GM12878 (cell line): ENCODE measurements around the gene MYL12B. TPM values are rescaled to one million over a fixed set of nuclear protein-coding genes. Genes with fewer than 3 reads are reported as not detected.
A peak's percentile ranks its signal among the peaks of the same experiment; 100 is the strongest.

ENCODE experiments used
- CREB1 ChIP-seq: IDR thresholded peaks from 2 replicates; pipeline ENCODE4 v1.6.1; 2012; ENCODE audit warnings: low read depth, mild to moderate bottlenecking, inconsistent platforms
- CUX1 ChIP-seq: IDR thresholded peaks from 2 replicates; pipeline ENCODE4 v1.6.1; 2012; ENCODE audit warnings: improper control_type of control experiment, low read depth, low read length; ENCODE audit not compliant: insufficient replicate concordance
- MXI1 ChIP-seq: fragments of 150-350 bp; IDR thresholded peaks from 2 replicates; pipeline ENCODE4 v1.6.1; 2011; ENCODE audit warnings: low read depth, mild to moderate bottlenecking, inconsistent platforms, low read length, improper control_type of control experiment
- MYC ChIP-seq: IDR thresholded peaks from 2 replicates; pipeline ENCODE4 v1.6.1; 2011; ENCODE audit warnings: mild to moderate bottlenecking, low read length, moderate library complexity, inconsistent platforms; ENCODE audit not compliant: insufficient read depth, insufficient replicate concordance, insufficient read length, severe bottlenecking
- NRF1 ChIP-seq: conservative IDR thresholded peaks from 2 replicates; pipeline ENCODE4 v1.6.1; 2011; ENCODE audit warnings: mild to moderate bottlenecking, low read depth, low read length, improper control_type of control experiment
- PRDM15 ChIP-seq: fragments of 450-650 bp; formaldehyde crosslinking; IDR thresholded peaks from 2 replicates; pipeline ENCODE4 v1.4.0; 2020; ENCODE audit warnings: mild to moderate bottlenecking, moderate library complexity
- RAD21 ChIP-seq: IDR thresholded peaks from 2 replicates; pipeline ENCODE4 v1.6.1; 2011; ENCODE audit warnings: mild to moderate bottlenecking, low read depth, low read length, moderate library complexity; ENCODE audit not compliant: insufficient read depth
- RBBP5 ChIP-seq: fragments of 200-600 bp; sonication (generic); conservative IDR thresholded peaks from 2 replicates; pipeline ENCODE4 v1.6.1; 2016
- ZNF24 ChIP-seq: fragments of 450-650 bp; IDR thresholded peaks from 2 replicates; pipeline ENCODE4 v1.6.1; 2017; ENCODE audit warnings: antibody characterized with exemption, mild to moderate bottlenecking
- ZNF384 ChIP-seq: IDR thresholded peaks from 2 replicates; pipeline ENCODE4 v1.6.1; 2012; ENCODE audit warnings: low read depth, mild to moderate bottlenecking, low read length, improper control_type of control experiment, borderline replicate concordance
- polyA plus RNA-seq, 11 experiments: library from polyadenylated mRNA; depleted of rRNA in 4 of 11; unstranded in 6 of 11; stranded (reverse) in 5 of 11; fragments of >200 nt; fragmentation: Nextera tagmentation in 4 of 11; fragmentation: Illumina TruSeq in 1 of 11; extraction: Ambion mirVana in 4 of 11; extraction: Trizol in 1 of 11; gene quantifications; 1 replicate in 1 of 11; 2 replicates in 10 of 11; pipeline versions ENCODE4 v1.2.1 to v1.2.3, GENCODE V29; 2011 to 2016; ENCODE audit warnings: inconsistent platforms in 2 of 11, missing spikeins in 2 of 11, low read depth in 1 of 11
- total RNA-seq, 4 experiments: library from RNA; depleted of rRNA in 3 of 4; stranded (reverse); fragments of >200 nt in 3 of 4; fragmentation: Illumina TruSeq in 1 of 4; extraction: Trizol in 1 of 4; gene quantifications; 2 replicates each; pipeline versions ENCODE4 v1.2.1 to v1.2.3, GENCODE V29; 2013 to 2021
- TF ChIP-seq, protein P1 (sequence below): IDR thresholded peaks from 2 replicates; pipeline ENCODE4 v1.6.1; 2012; ENCODE audit warnings: mild to moderate bottlenecking, low read depth, low read length
- TF ChIP-seq, protein P2 (sequence below): IDR thresholded peaks from 2 replicates; pipeline ENCODE4 v1.6.1; 2011; ENCODE audit warnings: borderline replicate concordance, low read depth, mild to moderate bottlenecking, moderate library complexity, mixed read lengths, low read length; ENCODE audit not compliant: insufficient read depth; ENCODE audit errors: extremely low read length
- TF ChIP-seq, protein P3 (sequence below): fragments of 450-650 bp; IDR thresholded peaks from 2 replicates; pipeline ENCODE4 v1.6.1; 2016; ENCODE audit warnings: mild to moderate bottlenecking

MYL12B gene
- total and polyA plus RNA-seq, 10 of the 15 experiments (the other 5 are each of a cell fraction or from before 2014, with no cell fraction given) = 179 to 739 (median 400) TPM

DNA sequence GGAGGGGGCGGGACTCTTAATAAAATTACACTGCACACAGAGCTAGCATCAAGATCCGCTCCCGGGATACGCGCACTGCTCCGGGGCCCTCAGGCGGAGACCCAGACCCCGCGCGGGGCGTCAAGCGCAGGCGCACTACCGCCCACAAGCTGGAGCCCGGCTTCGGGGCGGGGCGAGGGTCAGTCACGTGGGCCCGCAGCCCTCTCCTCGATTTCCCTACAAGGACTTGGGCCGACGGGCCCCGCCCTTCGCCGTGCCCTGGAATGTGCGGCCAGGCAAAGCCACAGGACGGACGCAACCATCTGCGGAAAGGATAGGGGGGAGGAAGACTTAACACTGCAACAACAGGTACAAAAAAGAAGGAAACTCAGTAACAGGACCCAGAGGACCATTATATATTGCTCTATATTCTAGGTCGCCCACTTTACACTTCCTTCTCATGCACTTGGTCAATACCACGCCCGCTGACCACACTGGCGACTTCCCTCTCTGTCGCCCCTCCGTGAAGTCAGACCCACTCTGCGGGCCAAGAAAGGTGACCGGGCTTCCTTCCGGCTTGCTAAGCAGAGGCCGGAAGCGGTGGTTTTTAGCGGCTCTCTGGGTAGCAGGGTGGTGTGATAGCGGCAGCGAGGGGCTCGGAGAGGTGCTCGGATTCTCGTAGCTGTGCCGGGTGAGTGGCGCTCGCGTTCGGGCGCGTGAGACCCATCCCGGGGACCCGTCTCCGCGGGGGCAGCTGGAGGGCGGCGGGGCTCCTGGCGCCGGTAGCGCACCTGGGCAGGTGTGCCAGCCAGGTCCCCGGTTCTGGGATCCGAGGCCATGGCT lies 14.5 kb upstream of the MYL12B start, which contains the start of gene MYL12A (continued):
- TF ChIP-seq PRDM15 (no peak), RAD21 (no peak), CREB1 (peak; percentile 83), CUX1 (no peak), RBBP5 (no peak), MXI1 (no peak), MYC (no peak), ZNF24 (no peak), NRF1 (peak; percentile 66), ZNF384 (no peak)
- TF ChIP-seq, protein P1, sequence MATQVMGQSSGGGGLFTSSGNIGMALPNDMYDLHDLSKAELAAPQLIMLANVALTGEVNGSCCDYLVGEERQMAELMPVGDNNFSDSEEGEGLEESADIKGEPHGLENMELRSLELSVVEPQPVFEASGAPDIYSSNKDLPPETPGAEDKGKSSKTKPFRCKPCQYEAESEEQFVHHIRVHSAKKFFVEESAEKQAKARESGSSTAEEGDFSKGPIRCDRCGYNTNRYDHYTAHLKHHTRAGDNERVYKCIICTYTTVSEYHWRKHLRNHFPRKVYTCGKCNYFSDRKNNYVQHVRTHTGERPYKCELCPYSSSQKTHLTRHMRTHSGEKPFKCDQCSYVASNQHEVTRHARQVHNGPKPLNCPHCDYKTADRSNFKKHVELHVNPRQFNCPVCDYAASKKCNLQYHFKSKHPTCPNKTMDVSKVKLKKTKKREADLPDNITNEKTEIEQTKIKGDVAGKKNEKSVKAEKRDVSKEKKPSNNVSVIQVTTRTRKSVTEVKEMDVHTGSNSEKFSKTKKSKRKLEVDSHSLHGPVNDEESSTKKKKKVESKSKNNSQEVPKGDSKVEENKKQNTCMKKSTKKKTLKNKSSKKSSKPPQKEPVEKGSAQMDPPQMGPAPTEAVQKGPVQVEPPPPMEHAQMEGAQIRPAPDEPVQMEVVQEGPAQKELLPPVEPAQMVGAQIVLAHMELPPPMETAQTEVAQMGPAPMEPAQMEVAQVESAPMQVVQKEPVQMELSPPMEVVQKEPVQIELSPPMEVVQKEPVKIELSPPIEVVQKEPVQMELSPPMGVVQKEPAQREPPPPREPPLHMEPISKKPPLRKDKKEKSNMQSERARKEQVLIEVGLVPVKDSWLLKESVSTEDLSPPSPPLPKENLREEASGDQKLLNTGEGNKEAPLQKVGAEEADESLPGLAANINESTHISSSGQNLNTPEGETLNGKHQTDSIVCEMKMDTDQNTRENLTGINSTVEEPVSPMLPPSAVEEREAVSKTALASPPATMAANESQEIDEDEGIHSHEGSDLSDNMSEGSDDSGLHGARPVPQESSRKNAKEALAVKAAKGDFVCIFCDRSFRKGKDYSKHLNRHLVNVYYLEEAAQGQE = peak; percentile 39; the same call in 1 of the 2 replicates
- TF ChIP-seq, protein P2, sequence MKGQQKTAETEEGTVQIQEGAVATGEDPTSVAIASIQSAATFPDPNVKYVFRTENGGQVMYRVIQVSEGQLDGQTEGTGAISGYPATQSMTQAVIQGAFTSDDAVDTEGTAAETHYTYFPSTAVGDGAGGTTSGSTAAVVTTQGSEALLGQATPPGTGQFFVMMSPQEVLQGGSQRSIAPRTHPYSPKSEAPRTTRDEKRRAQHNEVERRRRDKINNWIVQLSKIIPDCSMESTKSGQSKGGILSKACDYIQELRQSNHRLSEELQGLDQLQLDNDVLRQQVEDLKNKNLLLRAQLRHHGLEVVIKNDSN = peak; percentile 96
- TF ChIP-seq, protein P3, sequence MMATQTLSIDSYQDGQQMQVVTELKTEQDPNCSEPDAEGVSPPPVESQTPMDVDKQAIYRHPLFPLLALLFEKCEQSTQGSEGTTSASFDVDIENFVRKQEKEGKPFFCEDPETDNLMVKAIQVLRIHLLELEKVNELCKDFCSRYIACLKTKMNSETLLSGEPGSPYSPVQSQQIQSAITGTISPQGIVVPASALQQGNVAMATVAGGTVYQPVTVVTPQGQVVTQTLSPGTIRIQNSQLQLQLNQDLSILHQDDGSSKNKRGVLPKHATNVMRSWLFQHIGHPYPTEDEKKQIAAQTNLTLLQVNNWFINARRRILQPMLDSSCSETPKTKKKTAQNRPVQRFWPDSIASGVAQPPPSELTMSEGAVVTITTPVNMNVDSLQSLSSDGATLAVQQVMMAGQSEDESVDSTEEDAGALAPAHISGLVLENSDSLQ = no peak
